SK-N-SH (cell line): Measurements from ENCODE around the gene TRAF2. TPM values are rescaled to one million over a fixed set of nuclear protein-coding genes. Genes with fewer than 3 reads are reported as not detected.

ENCODE experiments used
- CTCF ChIA-PET: fragments of 300-600, 350-600 bp; formaldehyde crosslinking; extraction: SDS; loops from one replicate; lab custom pipeline; 2021; lab: Yijun Ruan, JAX
- POLR2A ChIA-PET: fragments of 350-600 bp; sonication (Branson Sonifier 250); formaldehyde crosslinking; extraction: SDS; loops from one replicate; lab custom pipeline; 2020; ENCODE audit warnings: antibody characterized with exemption, inconsistent platforms; lab: Yijun Ruan, JAX
- DNase-seq: peaks from one replicate; pipeline ENCODE4 v3.0.0; 2012
- H2AFZ ChIP-seq: fragments of 200-600 bp; sonication (generic); 2 replicates; pipeline ENCODE4 v1.8.1; 2016; ENCODE audit warnings: antibody characterized with exemption, mild to moderate bottlenecking, low read depth
- H3F3A ChIP-seq: fragments of 200-600 bp; sonication (generic); replicated peaks from 2 replicates; pipeline ENCODE3; 2016; ENCODE audit warnings: antibody characterized with exemption, mild to moderate bottlenecking; ENCODE audit not compliant: insufficient read depth
- H3K27ac ChIP-seq, 2 experiments: fragments of 200-500 bp in 1 of 2; fragments of 200-600 bp in 1 of 2; sonication (Bioruptor generic) in 1 of 2; sonication (generic), shearing (Covaris generic) in 1 of 2; 2 replicates each; pipeline versions ENCODE4 v1.5.1 to v1.6.1; 2014 to 2016; ENCODE audit warnings: low read depth in 2 of 2, inconsistent platforms in 1 of 2, low read length in 1 of 2, mild to moderate bottlenecking in 1 of 2, mixed read lengths in 1 of 2
- H3K27me3 ChIP-seq: fragments of 200-600 bp; sonication (generic), shearing (Covaris generic); 2 replicates; pipeline ENCODE4 v1.6.1; 2016; ENCODE audit warnings: mixed run types; ENCODE audit not compliant: insufficient read depth
- H3K36me3 ChIP-seq, 2 experiments: fragments of 200-500 bp in 1 of 2; fragments of 200-600 bp in 1 of 2; sonication (Bioruptor generic) in 1 of 2; sonication (generic) in 1 of 2; replicated peaks in 1 of 2; 2 replicates each; pipeline versions ENCODE3 to v1.5.1; 2014 to 2016; ENCODE audit warnings: low read length in 1 of 2, mild to moderate bottlenecking in 1 of 2; ENCODE audit not compliant: insufficient read depth in 2 of 2, control insufficient read depth in 1 of 2
- H3K4me1 ChIP-seq, 2 experiments: fragments of 200-500 bp in 1 of 2; fragments of 200-600 bp in 1 of 2; sonication (Bioruptor generic) in 1 of 2; sonication (generic), shearing (Covaris generic) in 1 of 2; 2 replicates each; pipeline versions ENCODE4 v1.5.1 to v1.6.1; 2014 to 2016; ENCODE audit warnings: low read depth in 1 of 2, low read length in 1 of 2, mixed run types in 1 of 2; ENCODE audit not compliant: insufficient read depth in 2 of 2, control insufficient read depth in 1 of 2
- H3K4me2 ChIP-seq: fragments of 200-600 bp; sonication (generic), shearing (Covaris generic); 2 replicates; pipeline ENCODE4 v1.6.1; 2017; ENCODE audit warnings: mixed run types
- H3K4me3 ChIP-seq, 2 experiments: fragments of 200-500 bp in 1 of 2; fragments of 200-600 bp in 1 of 2; sonication (Bioruptor generic) in 1 of 2; sonication (generic), shearing (Covaris generic) in 1 of 2; 2 replicates each; pipeline versions ENCODE4 v1.5.1 to v1.8.1; 2014 to 2016; ENCODE audit warnings: low read depth in 2 of 2, inconsistent platforms in 1 of 2, low read length in 1 of 2, mild to moderate bottlenecking in 1 of 2, mixed read lengths in 1 of 2, moderate library complexity in 1 of 2
- H3K79me2 ChIP-seq: fragments of 200-600 bp; sonication (generic); 2 replicates; pipeline ENCODE4 v1.8.1; 2017; ENCODE audit warnings: mild to moderate bottlenecking; ENCODE audit not compliant: insufficient read depth
- H3K9ac ChIP-seq: fragments of 200-600 bp; sonication (generic); 2 replicates; pipeline ENCODE4 v1.6.1; 2017; ENCODE audit warnings: mixed run types
- H3K9me2 ChIP-seq: fragments of 200-600 bp; sonication (generic); 2 replicates; pipeline ENCODE4 v1.6.1; 2017; ENCODE audit warnings: mixed run types
- H3K9me3 ChIP-seq: fragments of 200-600 bp; sonication (generic); 2 replicates; pipeline ENCODE4 v1.6.1; 2017; ENCODE audit warnings: mixed run types, mild to moderate bottlenecking, moderate library complexity
- H4K20me1 ChIP-seq: fragments of 200-600 bp; sonication (generic); 2 replicates; pipeline ENCODE4 v1.6.1; 2017; ENCODE audit warnings: mild to moderate bottlenecking, mixed run types; ENCODE audit not compliant: insufficient read depth
- CHD2 ChIP-seq: fragments of 150-350 bp; IDR thresholded peaks from 2 replicates; pipeline ENCODE4 v1.6.1; 2018; ENCODE audit warnings: low read length; ENCODE audit not compliant: partially characterized antibody
- CTCF ChIP-seq: fragments of 200-600 bp; sonication (generic); IDR thresholded peaks from 2 replicates; pipeline ENCODE4 v1.6.1; 2017; ENCODE audit warnings: antibody characterized with exemption, mild to moderate bottlenecking, moderate library complexity
- FOSL2 ChIP-seq: IDR thresholded peaks from 2 replicates; pipeline ENCODE4 v1.4.0; 2012; ENCODE audit warnings: low read depth, mild to moderate bottlenecking, moderate library complexity, borderline replicate concordance
- FOXJ3 ChIP-seq: sonication (generic); formaldehyde crosslinking; IDR thresholded peaks from 2 replicates; pipeline ENCODE4 v1.5.1; 2020; ENCODE audit warnings: mild to moderate bottlenecking, missing genetic modification reagents
- FOXM1 ChIP-seq: IDR thresholded peaks from 2 replicates; pipeline ENCODE4 v1.4.0; 2012; ENCODE audit warnings: low read depth, mild to moderate bottlenecking
- JUND ChIP-seq: IDR thresholded peaks from 2 replicates; pipeline ENCODE4 v1.4.0; 2012
- MAX ChIP-seq: IDR thresholded peaks from 2 replicates; pipeline ENCODE4 v1.4.0; 2012; ENCODE audit warnings: low read depth
- MEF2A ChIP-seq: IDR thresholded peaks from 2 replicates; pipeline ENCODE4 v1.4.0; 2012; ENCODE audit warnings: low read depth, borderline replicate concordance
- POLR2AphosphoS5 ChIP-seq: IDR thresholded peaks from 2 replicates; pipeline ENCODE4 v1.6.1; 2012; ENCODE audit warnings: low read depth, low read length
- RAD21 ChIP-seq: IDR thresholded peaks from 2 replicates; pipeline ENCODE4 v1.6.1; 2012; ENCODE audit warnings: mild to moderate bottlenecking, low read length
- RCOR1 ChIP-seq: fragments of 150-350 bp; IDR thresholded peaks from 2 replicates; pipeline ENCODE4 v1.6.1; 2017; ENCODE audit warnings: antibody characterized with exemption, low read length
- RXRA ChIP-seq: IDR thresholded peaks from 2 replicates; pipeline ENCODE4 v1.4.0; 2012; ENCODE audit warnings: low read depth, mild to moderate bottlenecking, borderline replicate concordance
- SIN3A ChIP-seq: IDR thresholded peaks from 2 replicates; pipeline ENCODE4 v1.6.1; 2012; ENCODE audit warnings: low read depth, mild to moderate bottlenecking, low read length, moderate library complexity, borderline replicate concordance
- SMC3 ChIP-seq: IDR thresholded peaks from 2 replicates; pipeline ENCODE4 v1.6.1; 2012; ENCODE audit warnings: low read depth, low read length, improper control_type of control experiment
- TAF1 ChIP-seq: IDR thresholded peaks from 2 replicates; pipeline ENCODE4 v1.6.1; 2012; ENCODE audit warnings: low read depth, mild to moderate bottlenecking, low read length, moderate library complexity, borderline replicate concordance
- YY1 ChIP-seq: IDR thresholded peaks from 2 replicates; pipeline ENCODE4 v1.4.0; 2012; ENCODE audit warnings: low read depth, mild to moderate bottlenecking
- WGBS: methylation state at CpG from one replicate; pipeline ENCODE4 v1.1.6; 2017; ENCODE audit warnings: low lambda C conversion rate; 5-methylcytosine and 5-hydroxymethylcytosine counted together
- polyA plus RNA-seq, 3 experiments: library from polyadenylated mRNA; depleted of rRNA; stranded (reverse); fragments of >200 nt; gene quantifications; 2 replicates each; pipeline ENCODE4 v1.2.3, GENCODE V29; 2012
- TF ChIP-seq, protein P1 (sequence below): IDR thresholded peaks from 2 replicates; pipeline ENCODE4 v1.4.0; 2012; ENCODE audit warnings: low read depth, borderline replicate concordance
- TF ChIP-seq, protein P2 (sequence below): IDR thresholded peaks from 2 replicates; pipeline ENCODE4 v1.4.0; 2012; ENCODE audit warnings: low read depth, borderline replicate concordance

Gene TRAF2
- polyA plus RNA-seq, 1 of the 3 experiments (the other 2 are of a cell fraction), result 15.4 TPM

GRCh38 chr9:136957461-136957860, 71.1 kb downstream of the TRAF2 start:
- Histone ChIP-seq H3K27ac (no peak overlapping the region), H4K20me1 (no peaks in the 10 kb centered on the region), H2AFZ (no peak overlapping the region), H3K79me2 (no peaks in the 10 kb centered on the region), H3K9ac (no peak overlapping the region), H3K27me3 (no peaks in the 10 kb centered on the region), H3F3A (no peaks in the 10 kb centered on the region), H3K4me3 (no peak overlapping the region), H3K9me2 (no peaks in the 10 kb centered on the region), H3K4me1 (peaks cover 0 to 9% of the 10 kb centered on the region in 2 experiments; a peak in 1 of 4 replicates), H3K4me2 (no peak overlapping the region), H3K9me3 (no peaks in the 10 kb centered on the region), H3K36me3 (no peaks in the 10 kb centered on the region)
- ChIA-PET POLR2A (no interaction called here), CTCF (no interaction called here)
- no peak for DNase-seq
- WGBS, result 84% methylated on average over 1 of the region's 1 CpG
- no peak for TF ChIP-seq MAX
- TF ChIP-seq RAD21, result no peak
- TF ChIP-seq YY1, result no peak
- TF ChIP-seq MEF2A, result no peak
- no peak for TF ChIP-seq FOSL2
- TF ChIP-seq, protein P1, sequence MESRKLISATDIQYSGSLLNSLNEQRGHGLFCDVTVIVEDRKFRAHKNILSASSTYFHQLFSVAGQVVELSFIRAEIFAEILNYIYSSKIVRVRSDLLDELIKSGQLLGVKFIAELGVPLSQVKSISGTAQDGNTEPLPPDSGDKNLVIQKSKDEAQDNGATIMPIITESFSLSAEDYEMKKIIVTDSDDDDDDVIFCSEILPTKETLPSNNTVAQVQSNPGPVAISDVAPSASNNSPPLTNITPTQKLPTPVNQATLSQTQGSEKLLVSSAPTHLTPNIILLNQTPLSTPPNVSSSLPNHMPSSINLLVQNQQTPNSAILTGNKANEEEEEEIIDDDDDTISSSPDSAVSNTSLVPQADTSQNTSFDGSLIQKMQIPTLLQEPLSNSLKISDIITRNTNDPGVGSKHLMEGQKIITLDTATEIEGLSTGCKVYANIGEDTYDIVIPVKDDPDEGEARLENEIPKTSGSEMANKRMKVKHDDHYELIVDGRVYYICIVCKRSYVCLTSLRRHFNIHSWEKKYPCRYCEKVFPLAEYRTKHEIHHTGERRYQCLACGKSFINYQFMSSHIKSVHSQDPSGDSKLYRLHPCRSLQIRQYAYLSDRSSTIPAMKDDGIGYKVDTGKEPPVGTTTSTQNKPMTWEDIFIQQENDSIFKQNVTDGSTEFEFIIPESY, result no peak
- TF ChIP-seq RXRA, result no peak
- TF ChIP-seq TAF1, result no peak
- TF ChIP-seq, protein P2, sequence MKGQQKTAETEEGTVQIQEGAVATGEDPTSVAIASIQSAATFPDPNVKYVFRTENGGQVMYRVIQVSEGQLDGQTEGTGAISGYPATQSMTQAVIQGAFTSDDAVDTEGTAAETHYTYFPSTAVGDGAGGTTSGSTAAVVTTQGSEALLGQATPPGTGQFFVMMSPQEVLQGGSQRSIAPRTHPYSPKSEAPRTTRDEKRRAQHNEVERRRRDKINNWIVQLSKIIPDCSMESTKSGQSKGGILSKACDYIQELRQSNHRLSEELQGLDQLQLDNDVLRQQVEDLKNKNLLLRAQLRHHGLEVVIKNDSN, result no peak
- TF ChIP-seq POLR2AphosphoS5, result no peak
- no peak for TF ChIP-seq FOXM1
- TF ChIP-seq CTCF, result no peak
- TF ChIP-seq SIN3A, result no peak
- TF ChIP-seq SMC3, result no peak
- TF ChIP-seq RCOR1, result no peak
- TF ChIP-seq JUND, result no peak
- no peak for TF ChIP-seq CHD2
- TF ChIP-seq FOXJ3 (CRISPR knock-in tag), result no peak
